GM21390 (cell line): ENCODE results near the gene GMDS.

Experiments
- ATAC-seq: cut with Tn5 transposase; IDR thresholded peaks from one replicate; pipeline ENCODE4 v1.9.1; 2021; ENCODE audit not compliant: unreplicated experiment

The GMDS gene

GRCh38 chr6:1729133-1729749 lies 516.2 kb downstream of the GMDS start:
- no peak for ATAC-seq

DNA sequence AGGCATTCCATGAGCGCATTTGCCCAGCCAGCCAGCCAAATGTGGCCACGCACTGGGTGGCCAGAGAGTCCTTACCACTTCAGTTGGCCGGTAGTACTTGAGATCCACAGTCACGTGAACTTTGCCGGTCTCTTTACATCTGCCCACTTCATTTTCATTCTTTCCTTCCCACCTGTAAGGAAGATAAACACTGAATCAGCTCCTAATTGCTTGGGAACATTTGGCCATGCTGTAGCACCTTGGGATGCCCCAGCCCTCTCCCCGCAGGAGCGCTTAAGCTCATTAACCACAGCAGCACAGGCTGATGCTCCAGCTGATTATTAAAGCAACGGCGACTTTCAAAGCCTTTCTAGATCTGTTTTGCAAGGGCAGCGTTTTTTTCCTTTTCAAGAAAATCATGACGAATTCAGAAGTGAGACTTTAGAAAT lies 519.0 kb downstream of the GMDS start:
- ATAC-seq = no peak

DNA sequence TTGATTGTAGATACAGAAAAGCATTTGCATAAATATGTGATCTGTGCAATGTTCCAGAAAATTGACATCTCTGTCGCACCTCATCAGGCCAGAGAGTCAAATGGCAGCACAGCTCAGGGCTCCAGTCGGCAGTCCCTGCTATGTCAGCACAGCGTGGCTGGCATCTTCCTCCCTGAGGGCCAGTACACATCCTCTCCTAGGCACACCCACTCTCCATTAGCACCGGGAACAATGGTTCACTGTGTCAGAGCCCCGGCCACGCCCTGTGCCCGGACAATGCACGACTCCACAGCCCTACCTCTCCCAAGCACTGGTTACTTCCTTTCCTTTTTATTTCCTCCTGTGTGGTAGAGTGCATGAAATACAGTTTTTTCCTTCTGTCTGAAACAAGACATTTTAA lies 520.8 kb downstream of the GMDS start:
- ATAC-seq = no peak

GRCh38 chr6:1724124-1724523 lies 521.3 kb downstream of the GMDS start:
- no peak for ATAC-seq

DNA sequence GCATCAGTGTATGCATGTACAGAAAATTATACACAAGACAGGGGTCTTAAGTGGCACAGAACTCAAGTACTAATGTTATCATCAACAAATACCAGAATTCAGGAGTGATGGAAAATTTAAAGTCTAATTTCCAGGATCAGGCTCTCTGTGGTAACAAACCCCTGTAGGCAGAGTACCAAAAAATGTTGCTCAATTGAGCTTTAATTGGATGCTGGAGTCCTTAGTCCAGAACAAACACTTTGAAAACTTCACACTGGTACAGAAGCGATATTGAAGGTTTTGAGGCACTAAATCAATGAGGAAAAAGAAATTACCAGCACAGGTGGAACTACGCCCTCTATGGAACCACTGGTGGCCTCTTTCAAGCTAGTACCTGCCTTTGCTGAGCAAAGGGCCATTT lies 522.6 kb downstream of the GMDS start:
- no peak for ATAC-seq

GRCh38 chr6:1720620-1721322 lies 524.6 kb downstream of the GMDS start:
- no peak for ATAC-seq

DNA sequence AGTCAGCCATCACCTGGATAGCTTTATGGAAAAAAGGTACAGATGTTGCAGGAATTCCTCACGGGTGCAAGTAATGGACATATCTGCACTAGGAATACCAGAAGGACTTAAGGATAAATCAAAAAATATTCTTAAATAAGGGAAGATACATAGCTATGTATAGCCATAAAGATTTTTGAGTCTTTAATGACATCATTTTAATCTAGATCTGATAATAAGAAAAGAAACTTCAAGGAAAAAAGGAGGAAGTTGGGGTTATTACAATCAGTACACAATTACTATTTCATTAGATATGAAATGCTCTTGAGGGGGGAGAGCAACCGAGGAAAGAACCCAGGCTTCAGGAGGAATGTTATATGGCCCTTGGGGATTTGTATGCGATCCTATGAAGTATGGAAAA lies 525.5 kb downstream of the GMDS start:
- no peak for ATAC-seq

- ATAC-seq = no peak
These were observed 528.5 kb downstream of the GMDS start for GRCh38 chr6:1716868-1717267.

GRCh38 chr6:1716396-1716795 lies 529.0 kb downstream of the GMDS start:
- no peak for ATAC-seq

DNA sequence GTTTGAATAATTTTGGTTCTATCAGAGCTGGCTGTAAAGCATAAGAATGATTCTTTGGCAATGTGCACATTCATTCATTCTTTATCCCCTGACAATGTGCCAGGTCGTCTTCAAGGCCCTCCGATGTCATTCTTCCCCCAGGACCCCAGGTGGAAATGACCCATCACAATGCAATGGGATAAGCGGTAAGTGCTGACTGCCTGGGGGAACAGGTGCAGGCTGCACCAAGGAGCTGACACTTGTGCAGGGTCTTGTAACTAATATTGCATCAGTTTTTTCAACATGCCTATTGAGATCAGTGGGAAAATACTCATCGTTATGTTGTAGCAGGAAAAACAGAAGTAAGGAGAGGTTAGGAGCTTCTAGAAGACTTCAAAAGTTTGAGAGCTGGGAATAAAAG lies 530.1 kb downstream of the GMDS start:
- ATAC-seq = no peak

GRCh38 chr6:1714654-1715053 lies 530.8 kb downstream of the GMDS start:
- ATAC-seq = no peak

DNA sequence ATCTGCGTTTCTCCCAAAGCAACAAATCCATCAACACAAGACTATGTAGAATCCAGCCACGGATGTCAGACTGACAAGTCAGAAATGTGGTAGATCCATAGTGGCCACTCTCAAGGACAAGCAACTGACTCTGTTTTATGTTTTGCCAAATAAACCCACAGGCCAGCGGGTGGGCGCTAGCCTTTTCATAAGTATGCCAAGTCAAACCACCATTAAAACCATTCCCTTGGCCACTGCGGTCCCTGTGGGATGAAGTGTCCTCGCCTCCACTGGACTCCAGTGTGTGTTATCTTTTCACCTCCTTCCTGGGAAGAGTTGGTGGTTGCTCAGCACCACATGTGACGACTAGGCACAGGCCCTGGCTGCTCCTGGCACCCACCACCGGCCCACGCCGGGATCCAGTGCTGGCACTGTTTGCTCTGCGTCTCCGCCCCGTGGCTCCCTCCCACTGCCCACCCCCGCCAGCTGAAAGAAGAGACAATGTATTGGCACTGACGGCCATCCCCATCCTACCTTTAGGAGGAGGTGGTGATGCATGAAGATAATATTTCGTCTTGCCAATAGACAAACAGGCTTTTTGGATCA lies 532.3 kb downstream of the GMDS start:
- no peak for ATAC-seq

DNA sequence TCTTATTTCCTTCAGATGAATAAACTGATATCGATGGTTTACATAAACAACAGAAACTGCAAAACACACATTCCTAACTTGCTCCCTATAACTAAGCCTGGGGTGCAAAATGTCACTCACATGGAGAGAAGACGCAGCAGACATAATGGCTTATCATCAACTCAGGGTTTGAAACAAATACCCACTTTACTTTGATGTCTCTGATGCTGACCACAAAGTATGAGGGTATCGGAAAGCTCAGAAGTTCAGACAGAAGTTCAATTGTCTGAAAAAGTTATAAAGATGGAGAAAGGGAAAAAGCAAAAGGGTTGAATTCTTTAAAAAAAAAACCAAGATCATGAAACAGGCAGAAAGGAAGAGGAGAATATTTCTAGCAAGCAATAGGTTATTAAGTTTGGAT lies 533.0 kb downstream of the GMDS start:
- ATAC-seq = no peak

GRCh38 chr6:1711136-1711535 lies 534.3 kb downstream of the GMDS start:
- ATAC-seq = no peak

- ATAC-seq = no peak
These were observed 536.2 kb downstream of the GMDS start for GRCh38 chr6:1709234-1709641.

- ATAC-seq = no peak
These were observed 536.6 kb downstream of the GMDS start for GRCh38 chr6:1708820-1709219.

DNA sequence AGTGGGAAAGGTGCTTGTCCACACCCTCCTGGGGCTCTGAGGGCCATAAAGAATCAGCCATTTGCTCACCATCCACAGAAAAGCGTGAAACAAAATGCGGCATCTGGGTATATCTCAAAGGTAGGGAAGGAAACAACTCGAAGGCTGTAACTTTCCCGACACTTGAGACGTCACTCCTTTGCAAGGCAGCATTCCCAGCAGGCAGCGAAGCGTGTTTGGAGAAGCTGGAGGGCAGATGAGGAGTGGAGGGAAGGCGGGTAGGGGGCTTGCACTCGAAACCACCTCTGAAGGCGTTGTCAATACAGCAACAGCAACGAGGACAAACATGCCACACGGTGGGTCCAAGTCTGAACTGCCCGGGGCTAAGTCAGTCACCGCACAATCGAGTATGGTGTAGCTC lies 537.3 kb downstream of the GMDS start:
- ATAC-seq = no peak

DNA sequence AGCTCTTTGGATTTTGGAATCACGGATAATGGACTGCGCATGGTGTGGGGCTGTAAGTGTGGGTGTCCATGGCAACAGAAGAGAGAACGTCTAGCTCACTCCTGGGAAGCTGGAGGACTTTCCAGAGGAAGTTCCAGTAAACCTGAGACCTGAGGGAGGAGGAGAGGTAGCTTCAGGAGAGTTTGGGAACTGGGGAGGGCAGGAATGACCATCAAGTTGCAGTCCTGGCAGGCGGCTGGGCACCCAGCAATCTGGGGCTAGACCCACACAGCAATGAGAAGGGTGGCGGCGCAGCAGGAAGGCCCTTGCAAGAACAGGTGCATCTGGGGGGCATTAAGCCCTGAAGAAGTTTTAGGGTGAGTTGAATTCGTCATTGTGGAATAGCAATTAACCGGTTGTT lies 539.8 kb downstream of the GMDS start:
- ATAC-seq = no peak

- no peak for ATAC-seq
These were observed 540.2 kb downstream of the GMDS start for GRCh38 chr6:1705183-1705582.

DNA sequence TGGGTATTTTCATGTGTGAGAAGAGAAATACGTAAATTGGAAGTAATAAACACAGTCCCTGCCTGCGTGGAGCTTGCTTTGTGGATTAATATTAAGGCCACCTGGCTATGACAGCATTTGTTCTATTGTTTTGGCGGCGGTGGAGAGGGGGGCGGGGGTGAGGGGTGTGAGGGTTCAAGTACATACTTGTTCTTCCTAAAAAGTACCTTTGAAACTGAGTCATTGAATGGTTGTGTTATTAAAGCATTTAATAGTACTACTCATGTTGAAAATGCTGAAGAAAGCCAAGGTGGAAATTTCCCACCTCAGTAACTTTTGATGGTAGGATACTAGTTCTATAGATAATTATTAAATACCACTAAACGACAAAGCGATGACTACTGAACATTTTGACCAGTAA lies 540.7 kb downstream of the GMDS start:
- ATAC-seq = no peak

GRCh38 chr6:1703923-1704322 lies 541.5 kb downstream of the GMDS start:
- ATAC-seq = no peak

DNA sequence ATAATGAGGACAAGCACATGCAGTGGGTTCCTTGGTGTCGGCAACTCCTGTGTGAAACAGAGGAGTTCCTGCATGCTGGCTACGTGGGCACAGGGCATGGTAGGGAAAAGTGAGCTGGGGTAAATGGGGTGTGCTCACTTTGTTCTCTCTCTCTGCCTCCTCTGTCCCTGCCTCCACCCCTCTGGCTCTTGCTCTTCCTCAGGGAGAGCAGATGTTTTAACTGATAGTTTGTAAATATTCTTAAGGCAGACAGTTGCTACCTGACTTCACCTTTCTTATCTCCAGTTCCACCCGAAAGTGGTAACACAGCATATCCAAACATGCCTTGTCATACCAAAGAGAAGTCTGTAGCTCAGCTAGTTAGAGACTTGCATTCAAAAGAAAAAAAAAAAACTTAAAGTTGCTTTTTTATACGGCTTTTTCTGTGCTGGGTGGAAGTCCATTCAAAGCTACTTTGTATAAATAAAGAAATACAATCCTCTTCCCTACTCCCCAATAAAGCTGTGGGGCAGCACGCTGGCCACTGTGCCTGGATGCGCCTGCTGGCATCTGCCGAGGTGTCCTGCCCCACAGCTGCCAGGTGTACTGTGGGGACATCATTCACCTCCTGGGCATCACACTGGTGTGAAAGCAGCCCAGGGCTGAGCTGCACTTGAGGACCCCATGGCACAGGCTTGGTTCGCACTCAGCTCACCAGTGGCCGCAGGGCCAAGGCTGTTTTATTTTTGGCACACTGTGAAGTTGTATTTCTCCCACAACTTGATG lies 542.1 kb downstream of the GMDS start:
- no peak for ATAC-seq
